Measurements from ENCODE around the gene IGFL3. TPM values are rescaled to one million over a fixed set of nuclear protein-coding genes. Genes with fewer than 3 reads are reported as not detected.

Gene IGFL3
- total and polyA plus RNA-seq, 11 donors: not detected

GRCh38 chr19:46125447-46125846 lies 959 bp upstream of the IGFL3 start:
- Histone ChIP-seq H3K4me1 (peaks cover 0 to 7% (median 0%) of the 10 kb centered on the region in 12 donors), H3K4me3 (no peak overlapping the region), H3K36me3 (no peaks in the 10 kb centered on the region), H3K9me3 (no peaks in the 10 kb centered on the region), H3K27ac (no peak overlapping the region), H3K27me3 (peaks cover 0 to 24% (median 0%) of the 10 kb centered on the region in 9 donors)
- TF ChIP-seq POLR2A (IDR thresholded peaks at IDR 0.05): no peak
- no peak for TF ChIP-seq CTCF (IDR thresholded peaks at IDR 0.05)
- intact Hi-C loops (cut with DNase I): no loop called here
- 75 to 87% (median 79%) methylated on average over 4 of the region's 4 CpGs for WGBS, 4 donors
- ATAC-seq (peak in 1 of 4 donors; percentile 31), DNase-seq (no peak)

GRCh38 chr19:46118136-46118535 lies 6.4 kb downstream of the IGFL3 start:
- WGBS, 4 donors: 76 to 82% (median 78%) methylated on average over 3 of the region's 3 CpGs
- no peak for DNase-seq
- Histone ChIP-seq H3K4me3 (no peak overlapping the region), H3K27ac (no peak overlapping the region), H3K27me3 (peaks cover 0 to 23% (median 5%) of the 10 kb centered on the region in 9 donors), H3K36me3 (no peaks in the 10 kb centered on the region), H3K4me1 (peaks cover 0 to 2% (median 0%) of the 10 kb centered on the region in 12 donors), H3K9me3 (peaks cover 0 to 5% (median 0%) of the 10 kb centered on the region in 12 donors)
- no peak for ATAC-seq
- intact Hi-C loops (cut with DNase I): no loop called here
- TF ChIP-seq CTCF (IDR thresholded peaks at IDR 0.05): no peak
- no peak for TF ChIP-seq POLR2A (IDR thresholded peaks at IDR 0.05)

GRCh38 chr19:46116121-46116520 lies 8.4 kb downstream of the IGFL3 start:
- intact Hi-C loops (cut with DNase I): no loop called here
- peaks cover 0 to 5% (median 0%) of the 10 kb centered on the region in 12 donors for H3K9me3 ChIP-seq
- no peak overlapping the region for H3K27ac ChIP-seq
- DNase-seq: no peak
- TF ChIP-seq CTCF (IDR thresholded peaks at IDR 0.05) (no peak), POLR2A (IDR thresholded peaks at IDR 0.05) (no peak)
- peaks cover 0 to 38% (median 5%) of the 10 kb centered on the region in 9 donors for H3K27me3 ChIP-seq
- no peaks in the 10 kb centered on the region for H3K36me3 ChIP-seq
- ATAC-seq: no peak
- 73 to 83% (median 74%) methylated on average over 3 of the region's 3 CpGs for WGBS, 4 donors
- no peaks in the 10 kb centered on the region for H3K4me1 ChIP-seq
- no peak overlapping the region for H3K4me3 ChIP-seq

GRCh38 chr19:46115396-46116106 lies 8.9 kb downstream of the IGFL3 start:
- Histone ChIP-seq H3K9me3 (peaks cover 0 to 5% (median 0%) of the 10 kb centered on the region in 12 donors), H3K4me1 (no peaks in the 10 kb centered on the region), H3K36me3 (no peaks in the 10 kb centered on the region), H3K4me3 (no peak overlapping the region), H3K27ac (no peak overlapping the region), H3K27me3 (peaks cover 0 to 40% (median 8%) of the 10 kb centered on the region in 9 donors)
- 75 to 82% (median 80%) methylated on average over 9 of the region's 9 CpGs for WGBS, 4 donors
- intact Hi-C loops (cut with DNase I): no loop called here
- TF ChIP-seq CTCF (IDR thresholded peaks at IDR 0.05): no peak
- TF ChIP-seq POLR2A (IDR thresholded peaks at IDR 0.05): no peak
- ATAC-seq: no peak
- no peak for DNase-seq
